Hepatocyte (in vitro differentiated cells): Measurements from ENCODE around the gene GNB2. TPM values are rescaled to one million over a fixed set of nuclear protein-coding genes. Genes with fewer than 3 reads are reported as not detected.
A peak's percentile ranks its signal among the peaks of the same experiment; 100 is the strongest.

ENCODE experiments used
- DNase-seq: peaks from one replicate; pipeline ENCODE4 v3.0.0-alpha.2; 2016; ENCODE audit warnings: low spot score
- H2AFZ ChIP-seq: fragments of 200-600 bp; sonication (generic); 2 replicates; pipeline ENCODE4 v1.6.0; 2016; ENCODE audit warnings: antibody characterized with exemption, mild to moderate bottlenecking
- H3K27ac ChIP-seq: fragments of 200-600 bp; sonication (generic); 2 replicates; pipeline ENCODE4 v1.5.1; 2016; ENCODE audit warnings: mild to moderate bottlenecking
- H3K27me3 ChIP-seq: fragments of 200-600 bp; sonication (generic); 2 replicates; pipeline ENCODE4 v1.6.1; 2016
- H3K36me3 ChIP-seq: fragments of 200-600 bp; sonication (generic); replicated peaks from 2 replicates; pipeline ENCODE4 v1.5.1; 2016; ENCODE audit warnings: low read depth; ENCODE audit not compliant: insufficient read depth
- H3K4me1 ChIP-seq: fragments of 200-600 bp; sonication (generic); 2 replicates; pipeline ENCODE4 v1.5.1; 2016; ENCODE audit warnings: mild to moderate bottlenecking, moderate library complexity; ENCODE audit not compliant: insufficient read depth
- H3K4me2 ChIP-seq: fragments of 200-600 bp; sonication (generic); 2 replicates; pipeline ENCODE4 v1.6.0; 2016
- H3K4me3 ChIP-seq: fragments of 200-600 bp; sonication (generic); 2 replicates; pipeline ENCODE4 v1.5.1; 2016; ENCODE audit warnings: mild to moderate bottlenecking
- H3K79me2 ChIP-seq: fragments of 200-600 bp; sonication (generic); 2 replicates; pipeline ENCODE4 v1.6.0; 2017; ENCODE audit warnings: mild to moderate bottlenecking
- H3K9me2 ChIP-seq: fragments of 200-600 bp; sonication (generic); replicated peaks from 2 replicates; pipeline ENCODE4 v1.6.0; 2017; ENCODE audit warnings: mild to moderate bottlenecking; ENCODE audit not compliant: insufficient read depth
- H3K9me3 ChIP-seq: fragments of 200-600 bp; sonication (generic); 2 replicates; pipeline ENCODE4 v1.5.1; 2016; ENCODE audit warnings: low read depth, mild to moderate bottlenecking
- H4K20me1 ChIP-seq: fragments of 200-600 bp; sonication (generic); 2 replicates; pipeline ENCODE4 v1.6.0; 2016; ENCODE audit warnings: mild to moderate bottlenecking; ENCODE audit not compliant: insufficient read depth, poor library complexity, severe bottlenecking
- CTCF ChIP-seq: fragments of 200-600 bp; sonication (generic); IDR thresholded peaks from 2 replicates; pipeline ENCODE4 v1.5.1; 2016; ENCODE audit warnings: antibody characterized with exemption, mild to moderate bottlenecking; ENCODE audit not compliant: poor library complexity
- EZH2 ChIP-seq: fragments of 200-600 bp; sonication (generic); IDR thresholded peaks from 2 replicates; pipeline ENCODE4 v1.6.1; 2016; ENCODE audit warnings: antibody characterized with exemption, mild to moderate bottlenecking, borderline replicate concordance
- EZH2phosphoT487 ChIP-seq: fragments of 200-600 bp; sonication (generic); IDR thresholded peaks from one replicate; pipeline ENCODE4 v1.6.1; 2018; ENCODE audit warnings: antibody characterized with exemption, mild to moderate bottlenecking, low read depth, moderate library complexity; ENCODE audit not compliant: unreplicated experiment, severe bottlenecking
- WGBS: methylation state at CpG from one replicate; pipeline ENCODE4 v1.1.6; 2016; ENCODE audit warnings: low lambda C conversion rate; ENCODE audit errors: missing lambda C conversion rate; 5-methylcytosine and 5-hydroxymethylcytosine counted together
- polyA plus RNA-seq: library from polyadenylated mRNA; unstranded; fragments of >200 nt; fragmentation: Nextera tagmentation; extraction: Ambion mirVana; gene quantifications from 2 replicates; pipeline ENCODE4 v1.2.1, GENCODE V29; 2016
- total RNA-seq: library from RNA; depleted of rRNA; stranded (reverse); fragments of >200 nt; gene quantifications from 2 replicates; pipeline ENCODE4 v1.2.3, GENCODE V29; 2014

Gene GNB2
- total and polyA plus RNA-seq, 2 experiments from 2014 or later: 111 to 204 TPM

- Histone ChIP-seq H4K20me1 (no peaks in the 10 kb centered on the region), H3K27me3 (no peaks in the 10 kb centered on the region), H3K4me3 (peak overlapping the region; percentile 53), H2AFZ (peak overlapping the region; percentile 79), H3K36me3 (no peaks in the 10 kb centered on the region), H3K9me3 (no peaks in the 10 kb centered on the region), H3K79me2 (peaks cover 17% of the 10 kb centered on the region), H3K4me2 (peak overlapping the region; percentile 95), H3K27ac (peak overlapping the region; percentile 94), H3K4me1 (peaks cover 12% of the 10 kb centered on the region), H3K9me2 (no peaks in the 10 kb centered on the region)
- TF ChIP-seq EZH2phosphoT487: no peak
- peak; percentile 95 for TF ChIP-seq CTCF
- TF ChIP-seq EZH2: no peak
- DNase-seq: peak; percentile 86
- 0% methylated on average over 18 of the region's 25 CpGs for WGBS
Measured at GRCh38 chr7:100705320-100705752, 31.8 kb downstream of the GNB2 start.

DNA sequence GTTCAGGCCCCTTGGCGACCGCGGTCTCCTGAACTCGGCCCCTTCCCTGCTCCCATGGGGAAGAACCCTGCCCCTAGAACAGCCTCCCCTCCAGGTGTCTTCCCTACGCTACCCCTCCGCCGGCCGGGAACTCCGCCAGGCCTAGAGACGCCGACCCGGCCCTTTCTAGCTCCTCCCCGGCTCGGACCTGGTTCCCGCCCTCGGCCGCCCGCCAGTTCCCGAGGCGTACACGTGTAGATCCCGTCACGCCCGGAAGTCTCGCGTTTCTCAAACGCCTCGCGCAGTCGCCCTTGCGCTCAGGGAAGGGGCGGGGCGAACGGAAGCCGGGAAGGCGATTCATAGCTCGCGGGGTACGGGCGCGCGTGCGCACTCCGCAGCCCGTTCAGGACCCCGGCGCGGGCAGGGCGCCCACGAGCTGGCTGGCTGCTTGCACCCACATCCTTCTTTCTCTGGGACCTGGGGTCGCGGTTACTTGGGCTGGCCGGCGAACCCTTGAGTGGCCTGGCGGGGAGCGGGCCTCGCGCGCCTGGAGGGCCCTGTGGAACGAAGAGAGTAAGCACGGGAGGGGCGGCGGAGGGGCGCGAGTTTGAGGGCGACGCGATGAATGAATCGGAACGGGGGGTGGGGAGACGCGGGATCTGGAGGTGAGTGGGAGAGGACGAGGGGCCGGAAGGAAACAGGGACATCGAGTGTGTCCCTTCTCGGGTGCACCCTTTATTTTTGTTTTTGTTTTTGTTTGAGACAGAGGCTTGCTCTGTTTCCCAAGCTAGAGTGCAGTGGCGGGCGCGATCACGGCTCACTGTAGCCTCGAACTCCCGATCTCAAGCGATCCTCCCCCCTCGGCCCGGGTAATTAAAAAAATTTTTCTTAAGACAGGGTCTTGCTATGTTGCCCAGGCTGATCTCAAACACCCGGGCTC lies 32.5 kb downstream of the GNB2 start, which contains the start of gene POP7:
TSS of gene POP7 (plus strand) at position 369 of the 919 bp plus-strand sequence. CDS start 710 bp downstream, outside the sequence.
- TF ChIP-seq EZH2phosphoT487 (no peak), CTCF (no peak), EZH2 (no peak)
- H3K4me3 ChIP-seq: peak within 1 kb of the TSS; percentile 73
- H3K27me3 ChIP-seq: no peaks in the 10 kb centered on the region
- no peaks in the 10 kb centered on the region for H3K9me2 ChIP-seq
- no peaks in the 10 kb centered on the region for H4K20me1 ChIP-seq
- H3K79me2 ChIP-seq: peaks cover 17% of the 10 kb centered on the region
- H3K4me2 ChIP-seq: peak within 1 kb of the TSS; percentile 95
- H2AFZ ChIP-seq: peak within 1 kb of the TSS; percentile 84
- no peaks in the 10 kb centered on the region for H3K36me3 ChIP-seq
- H3K27ac ChIP-seq: peak within 1 kb of the TSS; percentile 94
- peak; percentile 100 for DNase-seq
- WGBS: 1% methylated on average over 63 of the region's 86 CpGs
- H3K4me1 ChIP-seq: peaks cover 12% of the 10 kb centered on the region
- no peaks in the 10 kb centered on the region for H3K9me3 ChIP-seq

DNA sequence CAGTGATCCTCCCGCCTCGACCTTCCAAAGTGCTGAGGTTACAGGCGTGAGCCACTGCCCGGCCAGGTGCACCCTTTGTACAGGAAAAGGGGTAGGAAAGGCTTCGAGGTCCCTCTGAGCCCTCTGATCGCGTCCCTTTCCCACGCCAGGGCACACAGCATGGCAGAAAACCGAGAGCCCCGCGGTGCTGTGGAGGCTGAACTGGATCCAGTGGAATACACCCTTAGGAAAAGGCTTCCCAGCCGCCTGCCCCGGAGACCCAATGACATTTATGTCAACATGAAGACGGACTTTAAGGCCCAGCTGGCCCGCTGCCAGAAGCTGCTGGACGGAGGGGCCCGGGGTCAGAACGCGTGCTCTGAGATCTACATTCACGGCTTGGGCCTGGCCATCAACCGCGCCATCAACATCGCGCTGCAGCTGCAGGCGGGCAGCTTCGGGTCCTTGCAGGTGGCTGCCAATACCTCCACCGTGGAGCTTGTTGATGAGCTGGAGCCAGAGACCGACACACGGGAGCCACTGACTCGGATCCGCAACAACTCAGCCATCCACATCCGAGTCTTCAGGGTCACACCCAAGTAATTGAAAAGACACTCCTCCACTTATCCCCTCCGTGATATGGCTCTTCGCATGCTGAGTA lies 33.3 kb downstream of the GNB2 start:
- 33% methylated on average over 34 of the region's 34 CpGs for WGBS
- H2AFZ ChIP-seq: peak overlapping the region; percentile 84
- no peak for TF ChIP-seq CTCF
- no peak for TF ChIP-seq EZH2
- TF ChIP-seq EZH2phosphoT487: no peak

More for the DNA sequence above, 33.3 kb downstream of the GNB2 start:
- Histone ChIP-seq H3K4me2 (peak overlapping the region; percentile 94), H4K20me1 (no peaks in the 10 kb centered on the region), H3K79me2 (peaks cover 17% of the 10 kb centered on the region), H3K36me3 (no peaks in the 10 kb centered on the region), H3K9me2 (no peaks in the 10 kb centered on the region), H3K9me3 (no peaks in the 10 kb centered on the region), H3K27ac (peak overlapping the region; percentile 73), H3K4me1 (peaks cover 12% of the 10 kb centered on the region), H3K27me3 (no peaks in the 10 kb centered on the region), H3K4me3 (peak overlapping the region; percentile 73)
- DNase-seq: peak; percentile 69
